KMS-11 (cell line): ENCODE data around the gene RAP1GAP2.

Experiments used
- H2AFZ ChIP-seq: fragments of 200-600 bp; sonication (generic); 2 replicates; pipeline ENCODE4 v1.6.1; 2016; ENCODE audit warnings: antibody characterized with exemption, mixed run types, low read depth
- H3K27ac ChIP-seq: fragments of 200-600 bp; sonication (generic); 2 replicates; pipeline ENCODE4 v1.6.1; 2016; ENCODE audit warnings: mild to moderate bottlenecking, mixed run types
- H3K27me3 ChIP-seq: fragments of 200-600 bp; sonication (generic); 2 replicates; pipeline ENCODE4 v1.6.1; 2017; ENCODE audit warnings: mild to moderate bottlenecking, low read depth, mixed run types, moderate library complexity; ENCODE audit not compliant: insufficient read depth
- H3K36me3 ChIP-seq: fragments of 200-600 bp; sonication (generic); 2 replicates; pipeline ENCODE4 v1.6.1; 2017; ENCODE audit warnings: mild to moderate bottlenecking, mixed run types; ENCODE audit not compliant: insufficient read depth
- H3K4me1 ChIP-seq: fragments of 200-600 bp; sonication (generic); 2 replicates; pipeline ENCODE4 v1.6.1; 2016; ENCODE audit warnings: mild to moderate bottlenecking, low read depth, mixed run types; ENCODE audit not compliant: poor library complexity, severe bottlenecking
- H3K4me2 ChIP-seq: fragments of 200-600 bp; sonication (generic); 2 replicates; pipeline ENCODE4 v1.7.0; 2016; ENCODE audit warnings: mild to moderate bottlenecking, mixed run types
- H3K4me3 ChIP-seq: fragments of 200-600 bp; sonication (generic); IDR thresholded peaks from 2 replicates; pipeline ENCODE4 v1.6.1; 2017; ENCODE audit warnings: low read depth, low read length, mixed read lengths; ENCODE audit not compliant: insufficient read depth
- H3K79me2 ChIP-seq: fragments of 200-600 bp; sonication (generic); 2 replicates; pipeline ENCODE4 v1.6.1; 2016; ENCODE audit warnings: low read depth, mixed run types; ENCODE audit not compliant: insufficient read depth
- H3K9ac ChIP-seq: fragments of 200-600 bp; sonication (generic); 2 replicates; pipeline ENCODE4 v1.6.1; 2016; ENCODE audit warnings: mild to moderate bottlenecking, mixed run types
- H4K20me1 ChIP-seq: fragments of 200-600 bp; sonication (generic); 2 replicates; pipeline ENCODE4 v1.6.1; 2016; ENCODE audit warnings: mild to moderate bottlenecking, mixed run types; ENCODE audit not compliant: insufficient read depth
- TF ChIP-seq, protein P1 (sequence below): fragments of 200-600 bp; sonication (generic); conservative IDR thresholded peaks from 2 replicates; pipeline ENCODE4 v1.6.1; 2017; ENCODE audit warnings: low read depth, mild to moderate bottlenecking, antibody characterized with exemption, low read length, moderate library complexity, mixed read lengths

The RAP1GAP2 gene

DNA sequence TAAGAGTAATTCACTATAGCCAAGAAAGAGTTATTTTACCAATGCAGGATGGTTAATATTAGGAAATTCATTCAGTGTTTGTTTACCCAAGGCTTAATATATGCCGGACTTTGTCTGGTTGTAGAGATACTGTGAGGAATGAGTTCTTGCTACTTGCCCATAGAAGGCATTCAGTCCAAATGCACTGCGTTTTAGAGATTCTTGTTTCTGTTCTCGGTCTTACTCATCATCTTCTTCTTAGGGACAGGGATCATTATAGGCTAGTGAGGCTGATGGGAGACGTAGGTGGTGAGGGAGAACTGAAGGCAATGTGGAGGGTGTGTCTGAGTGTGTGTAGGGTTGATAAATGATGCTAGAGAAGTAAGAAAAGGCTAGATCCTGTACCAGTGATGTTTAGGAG lies 176.5 kb downstream of the RAP1GAP2 start:
- Histone ChIP-seq H3K79me2 (no peaks in the 10 kb centered on the region), H2AFZ (no peak overlapping the region), H3K4me1 (no peaks in the 10 kb centered on the region), H3K27ac (no peak overlapping the region), H3K36me3 (no peaks in the 10 kb centered on the region), H3K9ac (no peak overlapping the region), H3K27me3 (no peaks in the 10 kb centered on the region; the same call in 1 of the 2 replicates), H3K4me2 (no peak overlapping the region), H4K20me1 (no peaks in the 10 kb centered on the region), H3K4me3 (no peak overlapping the region)
- TF ChIP-seq, protein P1, sequence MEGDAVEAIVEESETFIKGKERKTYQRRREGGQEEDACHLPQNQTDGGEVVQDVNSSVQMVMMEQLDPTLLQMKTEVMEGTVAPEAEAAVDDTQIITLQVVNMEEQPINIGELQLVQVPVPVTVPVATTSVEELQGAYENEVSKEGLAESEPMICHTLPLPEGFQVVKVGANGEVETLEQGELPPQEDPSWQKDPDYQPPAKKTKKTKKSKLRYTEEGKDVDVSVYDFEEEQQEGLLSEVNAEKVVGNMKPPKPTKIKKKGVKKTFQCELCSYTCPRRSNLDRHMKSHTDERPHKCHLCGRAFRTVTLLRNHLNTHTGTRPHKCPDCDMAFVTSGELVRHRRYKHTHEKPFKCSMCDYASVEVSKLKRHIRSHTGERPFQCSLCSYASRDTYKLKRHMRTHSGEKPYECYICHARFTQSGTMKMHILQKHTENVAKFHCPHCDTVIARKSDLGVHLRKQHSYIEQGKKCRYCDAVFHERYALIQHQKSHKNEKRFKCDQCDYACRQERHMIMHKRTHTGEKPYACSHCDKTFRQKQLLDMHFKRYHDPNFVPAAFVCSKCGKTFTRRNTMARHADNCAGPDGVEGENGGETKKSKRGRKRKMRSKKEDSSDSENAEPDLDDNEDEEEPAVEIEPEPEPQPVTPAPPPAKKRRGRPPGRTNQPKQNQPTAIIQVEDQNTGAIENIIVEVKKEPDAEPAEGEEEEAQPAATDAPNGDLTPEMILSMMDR = no peak

DNA sequence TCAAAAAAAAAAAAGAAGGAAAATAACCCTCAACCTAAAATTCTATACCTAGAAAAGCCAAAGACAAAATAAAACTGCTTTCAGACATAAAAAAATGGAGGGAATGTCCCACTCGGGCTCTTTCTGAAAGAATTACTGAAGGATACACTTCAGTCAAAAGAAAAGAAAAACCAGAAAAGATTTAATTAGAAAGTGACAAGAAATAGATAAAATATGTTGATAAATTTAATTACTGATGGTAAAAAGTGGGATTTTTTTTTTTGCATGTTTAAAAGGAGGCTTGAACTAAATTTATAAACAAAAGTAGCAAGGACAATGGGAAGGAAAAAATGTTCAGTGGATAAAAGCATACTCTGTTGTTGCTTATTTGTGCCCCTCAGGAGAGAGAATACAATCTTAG lies 178.1 kb downstream of the RAP1GAP2 start:
- Histone ChIP-seq H4K20me1 (no peaks in the 10 kb centered on the region), H3K36me3 (no peaks in the 10 kb centered on the region), H3K9ac (no peak overlapping the region), H3K4me2 (no peak overlapping the region), H3K27ac (no peak overlapping the region), H3K4me3 (no peak overlapping the region), H3K79me2 (no peaks in the 10 kb centered on the region), H3K27me3 (peaks cover 3% of the 10 kb centered on the region; the same call in 1 of the 2 replicates), H3K4me1 (no peaks in the 10 kb centered on the region), H2AFZ (no peak overlapping the region)
- TF ChIP-seq, protein P1 = no peak

DNA sequence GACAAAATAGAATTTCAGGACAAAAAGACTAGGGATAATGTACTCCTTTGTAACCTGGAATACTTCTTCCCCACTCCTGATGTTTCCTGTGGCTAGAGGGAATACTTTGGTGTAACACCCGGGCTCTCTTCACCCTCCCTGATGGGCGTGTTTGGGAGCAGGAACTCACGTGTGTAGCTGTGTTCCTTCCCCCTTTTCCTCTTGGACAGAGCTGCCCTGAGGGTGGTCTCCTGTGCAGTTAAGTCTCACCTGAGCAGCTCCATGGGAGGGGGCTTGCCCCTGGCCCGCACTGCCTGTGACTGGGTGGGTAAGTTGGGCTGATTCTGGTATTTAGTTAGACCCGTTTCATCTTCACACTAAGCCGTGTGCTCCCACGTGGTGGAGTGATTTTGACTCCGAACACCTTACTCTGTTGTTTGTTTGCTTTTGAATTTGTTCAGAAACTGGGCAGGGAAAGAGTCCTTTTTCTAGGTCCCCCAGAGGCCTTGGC lies 179.3 kb downstream of the RAP1GAP2 start:
- TF ChIP-seq, protein P1 = no peak
- Histone ChIP-seq H4K20me1 (no peaks in the 10 kb centered on the region), H3K4me1 (no peaks in the 10 kb centered on the region), H3K79me2 (no peaks in the 10 kb centered on the region), H3K27ac (no peak overlapping the region), H3K36me3 (no peaks in the 10 kb centered on the region), H3K27me3 (peaks cover 3% of the 10 kb centered on the region; the same call in 1 of the 2 replicates), H2AFZ (no peak overlapping the region), H3K4me2 (no peak overlapping the region), H3K4me3 (no peak overlapping the region), H3K9ac (no peak overlapping the region)

DNA sequence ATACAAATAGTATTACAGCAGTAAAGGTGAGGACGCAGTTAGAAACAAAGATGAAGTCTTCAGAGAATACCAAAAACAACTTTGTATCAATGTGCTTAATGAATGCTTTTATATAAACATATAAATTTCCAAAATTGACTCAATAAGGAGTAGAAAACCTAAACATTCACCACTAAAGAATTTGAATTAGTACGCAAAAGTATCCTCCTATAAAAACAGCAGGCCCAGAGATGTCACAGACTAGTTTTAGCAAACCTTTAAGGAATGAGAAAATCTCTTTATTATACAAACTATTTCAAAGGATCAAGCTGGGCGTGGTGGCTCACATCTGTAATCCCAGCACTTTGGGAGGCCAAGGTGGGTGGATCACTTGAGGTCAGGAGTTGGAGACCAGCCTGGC lies 180.9 kb downstream of the RAP1GAP2 start:
- Histone ChIP-seq H2AFZ (no peak overlapping the region), H4K20me1 (no peaks in the 10 kb centered on the region), H3K27ac (no peak overlapping the region), H3K36me3 (no peaks in the 10 kb centered on the region), H3K9ac (no peak overlapping the region), H3K4me2 (no peak overlapping the region), H3K4me3 (no peak overlapping the region), H3K79me2 (no peaks in the 10 kb centered on the region), H3K27me3 (peaks cover 3% of the 10 kb centered on the region; the same call in 1 of the 2 replicates), H3K4me1 (no peaks in the 10 kb centered on the region)
- TF ChIP-seq, protein P1 = no peak
